Measurements from ENCODE around the gene SORCS2.

The SORCS2 gene

DNA sequence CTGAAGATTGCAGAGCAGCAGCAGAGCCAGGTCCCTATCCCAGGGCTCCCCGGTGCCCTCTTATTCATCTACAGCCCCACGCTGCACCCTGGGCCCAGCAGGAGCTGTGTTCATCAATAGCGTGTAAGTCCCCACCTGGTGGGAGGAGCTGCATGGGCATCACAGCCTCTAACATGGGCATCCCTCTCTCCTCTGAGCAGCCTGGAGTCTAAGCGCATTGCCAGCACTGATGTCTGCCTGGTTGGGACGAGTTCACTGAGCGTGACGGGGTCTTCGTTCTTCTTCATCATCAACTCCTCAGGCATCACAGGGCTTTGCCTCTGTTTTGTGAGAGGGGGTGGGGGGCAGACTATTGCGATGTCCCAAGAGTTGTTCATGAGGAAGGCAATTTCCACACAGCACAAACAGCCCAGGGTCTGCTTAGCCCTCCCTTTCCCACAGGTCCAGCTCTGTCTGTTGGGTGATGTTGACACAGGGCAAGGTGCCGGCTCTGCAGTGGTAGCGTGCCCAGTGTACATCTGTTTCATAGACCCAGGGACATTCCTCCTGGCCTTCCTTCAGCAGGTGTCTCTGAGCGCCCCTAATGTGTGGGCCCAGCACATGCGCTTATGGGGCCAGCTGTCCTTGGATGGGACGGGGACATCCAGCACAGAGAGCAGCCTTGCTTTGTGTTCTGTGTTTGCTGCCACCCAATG lies 85.9 kb downstream of the SORCS2 start:
- DNase-seq: no peak
- no peak overlapping the region for H3K14ac ChIP-seq (ENCODE audit: low read length)
- H3K18ac ChIP-seq (ENCODE audit: low read length): no peak overlapping the region
- no peak overlapping the region for H2BK5ac ChIP-seq (ENCODE audit: low read depth, low read length, poor library complexity)
- H3K27me3 ChIP-seq (ENCODE audit: insufficient read depth, low read length): no peaks in the 10 kb centered on the region
- H4K12ac ChIP-seq (ENCODE audit: low read depth, low read length): no peak overlapping the region
- no peak overlapping the region for H2AK5ac ChIP-seq (ENCODE audit: low read length)
- no peaks in the 10 kb centered on the region for H3K36me3 ChIP-seq (ENCODE audit: control insufficient read depth in 1 of 2, insufficient read depth in 2 of 2, low read length in 2 of 2)
- H2AFZ ChIP-seq (ENCODE audit: insufficient read depth, low read length, poor library complexity): no peak overlapping the region
- no peak overlapping the region for H3K27ac ChIP-seq (ENCODE audit: low read depth, low read length)
- no peak overlapping the region for H3K23ac ChIP-seq (ENCODE audit: low read length)
- no peaks in the 10 kb centered on the region for H3K79me2 ChIP-seq (ENCODE audit: control insufficient read depth, insufficient read depth, low read length, poor library complexity)
- H3K4me3 ChIP-seq (ENCODE audit: low read depth, low read length): no peak overlapping the region
- H2BK120ac ChIP-seq (ENCODE audit: insufficient read depth, low read length, poor library complexity): no peak overlapping the region
- no peak overlapping the region for H4K91ac ChIP-seq (ENCODE audit: low read depth, low read length)
- no peak overlapping the region for H2BK12ac ChIP-seq (ENCODE audit: low read length)
- peaks cover 7 to 14% of the 10 kb centered on the region in 2 experiments for H3K4me1 ChIP-seq (ENCODE audit: control insufficient read depth in 1 of 2, insufficient read depth in 2 of 2, low read length in 2 of 2)
- H3K79me1 ChIP-seq (ENCODE audit: low read length): peaks cover 2% of the 10 kb centered on the region
- no peak overlapping the region for H3K9ac ChIP-seq (ENCODE audit: low read length)
- no peak overlapping the region for H3K4me2 ChIP-seq (ENCODE audit: low read length)
- H4K8ac ChIP-seq (ENCODE audit: low read depth, low read length): no peak overlapping the region
- no peak overlapping the region for H3K4ac ChIP-seq (ENCODE audit: low read depth, low read length)
- H3K9me3 ChIP-seq (ENCODE audit: insufficient read depth, low read depth, low read length): no peaks in the 10 kb centered on the region
- no CpG with 5 or more reads among the region's 14 CpGs for WGBS (ENCODE audit: extremely low coverage, insufficient coverage, insufficient read length)

DNA sequence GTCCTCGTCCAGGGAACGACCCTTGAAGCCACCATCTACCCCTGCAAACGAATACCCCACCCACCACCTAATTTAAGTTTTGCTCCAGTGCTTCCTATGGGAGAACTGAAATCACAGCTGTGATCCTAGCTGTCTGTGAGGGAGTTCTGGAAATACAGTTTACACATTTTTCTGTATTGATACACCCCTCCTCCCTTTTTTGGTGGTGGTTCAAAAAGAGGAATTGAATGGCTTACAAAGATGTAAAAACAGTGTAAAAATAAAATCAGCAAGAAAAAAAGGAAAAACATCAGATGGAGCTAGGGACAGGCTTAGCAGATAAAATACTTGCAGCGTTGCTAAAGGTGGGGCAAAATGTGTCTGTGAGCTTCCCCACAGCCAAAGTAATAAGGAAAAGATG lies 86.6 kb downstream of the SORCS2 start:
- Histone ChIP-seq H2AK5ac (ENCODE audit: low read length) (no peak overlapping the region), H4K91ac (ENCODE audit: low read depth, low read length) (no peak overlapping the region), H2AFZ (ENCODE audit: insufficient read depth, low read length, poor library complexity) (no peak overlapping the region), H3K4me3 (ENCODE audit: low read depth, low read length) (no peak overlapping the region), H3K79me1 (ENCODE audit: low read length) (peaks cover 2% of the 10 kb centered on the region), H3K18ac (ENCODE audit: low read length) (no peak overlapping the region), H2BK5ac (ENCODE audit: low read depth, low read length, poor library complexity) (no peak overlapping the region), H3K27ac (ENCODE audit: low read depth, low read length) (no peak overlapping the region), H3K79me2 (ENCODE audit: control insufficient read depth, insufficient read depth, low read length, poor library complexity) (no peaks in the 10 kb centered on the region), H4K8ac (ENCODE audit: low read depth, low read length) (no peak overlapping the region), H3K14ac (ENCODE audit: low read length) (no peak overlapping the region), H3K4me2 (ENCODE audit: low read length) (no peak overlapping the region), H3K9me3 (ENCODE audit: insufficient read depth, low read depth, low read length) (no peaks in the 10 kb centered on the region), H3K27me3 (ENCODE audit: insufficient read depth, low read length) (no peaks in the 10 kb centered on the region), H2BK120ac (ENCODE audit: insufficient read depth, low read length, poor library complexity) (no peak overlapping the region), H4K12ac (ENCODE audit: low read depth, low read length) (no peak overlapping the region), H3K9ac (ENCODE audit: low read length) (no peak overlapping the region), H3K4me1 (ENCODE audit: control insufficient read depth in 1 of 2, insufficient read depth in 2 of 2, low read length in 2 of 2) (peaks cover 7 to 9% of the 10 kb centered on the region in 2 experiments), H2BK12ac (ENCODE audit: low read length) (no peak overlapping the region), H3K36me3 (ENCODE audit: control insufficient read depth in 1 of 2, insufficient read depth in 2 of 2, low read length in 2 of 2) (no peaks in the 10 kb centered on the region), H3K23ac (ENCODE audit: low read length) (no peak overlapping the region), H3K4ac (ENCODE audit: low read depth, low read length) (no peak overlapping the region)
- no CpG with 5 or more reads among the region's 4 CpGs for WGBS (ENCODE audit: extremely low coverage, insufficient coverage, insufficient read length)
- no peak for DNase-seq

DNA sequence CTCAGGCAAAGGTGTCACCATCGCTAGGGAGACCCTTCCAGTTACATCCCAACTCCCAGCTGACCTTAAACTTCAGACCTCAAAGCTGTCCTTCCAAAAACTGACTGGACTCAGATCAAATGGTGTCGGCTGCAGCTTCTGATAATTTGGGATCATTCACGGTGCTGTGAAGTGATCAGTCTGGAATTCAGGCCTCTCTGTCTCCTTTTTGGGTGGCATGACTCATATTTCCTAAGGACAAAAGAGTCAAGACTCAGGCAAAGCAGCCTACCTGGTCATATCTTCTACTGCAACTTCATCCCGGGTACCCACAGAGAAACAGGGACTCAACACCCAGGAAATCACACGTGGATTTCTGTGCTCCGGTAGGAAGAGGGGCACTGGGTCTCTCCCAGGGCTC lies 87.6 kb downstream of the SORCS2 start:
- no CpG with 5 or more reads among the region's 6 CpGs for WGBS (ENCODE audit: extremely low coverage, insufficient coverage, insufficient read length)

DNA sequence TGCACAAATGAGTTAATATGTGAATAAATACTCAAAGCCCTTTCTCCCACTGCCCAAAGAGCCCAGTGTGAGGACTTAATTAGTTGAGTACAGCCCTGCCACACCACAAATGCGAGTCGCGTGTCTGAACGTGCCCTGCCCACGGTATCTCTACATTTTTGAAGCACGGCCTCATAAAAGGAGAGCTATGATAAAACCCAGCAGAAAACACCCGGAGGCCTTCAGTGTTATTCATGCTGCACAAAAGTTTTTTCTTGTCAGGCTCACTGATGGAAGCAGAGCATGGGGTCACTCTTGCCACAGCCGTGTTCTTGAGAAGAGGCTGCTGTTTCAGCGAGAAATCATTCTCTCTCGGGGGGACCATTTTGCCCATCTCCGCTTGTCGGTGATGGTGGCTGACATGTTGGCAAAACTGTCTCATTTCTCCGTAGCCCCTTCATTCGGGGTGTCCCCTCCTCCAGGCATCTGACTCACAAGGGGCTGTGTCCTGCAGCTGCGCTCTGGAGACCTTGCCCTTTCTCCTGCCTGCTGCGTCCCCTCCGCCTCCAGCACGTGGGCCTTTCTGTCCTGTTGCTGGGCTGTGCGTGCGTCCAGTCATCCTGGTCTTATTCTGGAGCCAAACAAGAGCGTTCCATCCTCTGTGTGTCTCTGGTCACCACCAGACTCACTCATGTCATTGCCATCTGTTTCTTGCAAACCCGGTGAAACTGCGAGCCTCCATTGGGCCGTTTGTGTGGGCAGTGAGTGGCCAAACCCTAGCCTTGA lies 88.8 kb downstream of the SORCS2 start:
- Histone ChIP-seq H3K9me3 (ENCODE audit: insufficient read depth, low read depth, low read length) (peaks cover 4% of the 10 kb centered on the region), H3K18ac (ENCODE audit: low read length) (no peak overlapping the region), H3K4me2 (ENCODE audit: low read length) (no peak overlapping the region), H3K36me3 (ENCODE audit: control insufficient read depth in 1 of 2, insufficient read depth in 2 of 2, low read length in 2 of 2) (no peaks in the 10 kb centered on the region), H3K4ac (ENCODE audit: low read depth, low read length) (no peak overlapping the region), H3K14ac (ENCODE audit: low read length) (no peak overlapping the region), H3K9ac (ENCODE audit: low read length) (no peak overlapping the region), H2BK120ac (ENCODE audit: insufficient read depth, low read length, poor library complexity) (no peak overlapping the region), H2BK5ac (ENCODE audit: low read depth, low read length, poor library complexity) (no peak overlapping the region), H3K79me2 (ENCODE audit: control insufficient read depth, insufficient read depth, low read length, poor library complexity) (no peaks in the 10 kb centered on the region), H2AFZ (ENCODE audit: insufficient read depth, low read length, poor library complexity) (no peak overlapping the region), H4K91ac (ENCODE audit: low read depth, low read length) (no peak overlapping the region), H3K27me3 (ENCODE audit: insufficient read depth, low read length) (no peaks in the 10 kb centered on the region), H3K4me3 (ENCODE audit: low read depth, low read length) (no peak overlapping the region), H3K23ac (ENCODE audit: low read length) (no peak overlapping the region), H3K27ac (ENCODE audit: low read depth, low read length) (no peak overlapping the region), H4K12ac (ENCODE audit: low read depth, low read length) (no peak overlapping the region), H2AK5ac (ENCODE audit: low read length) (no peak overlapping the region), H3K4me1 (ENCODE audit: control insufficient read depth in 1 of 2, insufficient read depth in 2 of 2, low read length in 2 of 2) (peaks cover 7 to 9% of the 10 kb centered on the region in 2 experiments), H4K8ac (ENCODE audit: low read depth, low read length) (no peak overlapping the region), H2BK12ac (ENCODE audit: low read length) (no peak overlapping the region), H3K79me1 (ENCODE audit: low read length) (peaks cover 2% of the 10 kb centered on the region)
- no peak for DNase-seq
- no CpG with 5 or more reads among the region's 24 CpGs for WGBS (ENCODE audit: extremely low coverage, insufficient coverage, insufficient read length)

More for the DNA sequence above, 87.6 kb downstream of the SORCS2 start:
- no peak overlapping the region for H4K12ac ChIP-seq (ENCODE audit: low read depth, low read length)
- no peak overlapping the region for H3K23ac ChIP-seq (ENCODE audit: low read length)
- no peak overlapping the region for H2AK5ac ChIP-seq (ENCODE audit: low read length)
- H2BK12ac ChIP-seq (ENCODE audit: low read length): no peak overlapping the region
- no peak overlapping the region for H3K4ac ChIP-seq (ENCODE audit: low read depth, low read length)
- peaks cover 4% of the 10 kb centered on the region for H3K9me3 ChIP-seq (ENCODE audit: insufficient read depth, low read depth, low read length)
- H3K27ac ChIP-seq (ENCODE audit: low read depth, low read length): no peak overlapping the region
- peaks cover 2% of the 10 kb centered on the region for H3K79me1 ChIP-seq (ENCODE audit: low read length)
- no peak overlapping the region for H3K4me3 ChIP-seq (ENCODE audit: low read depth, low read length)
- no peak overlapping the region for H2BK5ac ChIP-seq (ENCODE audit: low read depth, low read length, poor library complexity)
- H2BK120ac ChIP-seq (ENCODE audit: insufficient read depth, low read length, poor library complexity): no peak overlapping the region
- H3K27me3 ChIP-seq (ENCODE audit: insufficient read depth, low read length): no peaks in the 10 kb centered on the region
- no peak overlapping the region for H4K91ac ChIP-seq (ENCODE audit: low read depth, low read length)
- no peak overlapping the region for H4K8ac ChIP-seq (ENCODE audit: low read depth, low read length)
- H2AFZ ChIP-seq (ENCODE audit: insufficient read depth, low read length, poor library complexity): no peak overlapping the region
- H3K79me2 ChIP-seq (ENCODE audit: control insufficient read depth, insufficient read depth, low read length, poor library complexity): no peaks in the 10 kb centered on the region
- no peak overlapping the region for H3K9ac ChIP-seq (ENCODE audit: low read length)
- DNase-seq: no peak
- H3K4me2 ChIP-seq (ENCODE audit: low read length): no peak overlapping the region
- no peak overlapping the region for H3K14ac ChIP-seq (ENCODE audit: low read length)
- no peak overlapping the region for H3K18ac ChIP-seq (ENCODE audit: low read length)
- no peaks in the 10 kb centered on the region for H3K36me3 ChIP-seq (ENCODE audit: control insufficient read depth in 1 of 2, insufficient read depth in 2 of 2, low read length in 2 of 2)
- H3K4me1 ChIP-seq (ENCODE audit: control insufficient read depth in 1 of 2, insufficient read depth in 2 of 2, low read length in 2 of 2): peaks cover 7 to 9% of the 10 kb centered on the region in 2 experiments

All from trophoblast cell (in vitro differentiated cells and primary cell).